ENCODE data around the gene HERPUD2.
"Not testable (repeated sequence)": the region's sequence is repeated elsewhere in the genome, so short reads cannot be mapped to it uniquely, and the experiment has no call there.

Gene HERPUD2

DNA sequence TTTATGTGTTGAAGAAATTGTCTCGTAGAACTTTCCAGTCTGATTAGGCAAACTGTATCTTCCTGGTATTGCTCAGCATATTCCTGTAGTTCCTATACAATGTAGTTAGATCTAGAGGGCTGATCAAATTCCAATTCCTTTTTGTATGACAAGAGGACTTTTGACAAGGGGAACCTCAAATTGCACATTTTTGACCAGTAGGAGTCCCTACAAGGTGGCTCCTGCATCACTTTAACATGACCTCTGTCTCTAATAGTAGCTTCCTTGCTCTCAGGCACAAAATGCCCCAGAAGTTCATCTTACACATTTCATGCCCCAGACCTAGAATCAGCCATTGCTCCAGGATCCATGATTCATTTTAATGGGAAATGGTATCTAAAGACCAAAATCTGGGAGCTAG, 18.7 kb downstream of the HERPUD2 start:
- DNase-seq, result no peak

DNA sequence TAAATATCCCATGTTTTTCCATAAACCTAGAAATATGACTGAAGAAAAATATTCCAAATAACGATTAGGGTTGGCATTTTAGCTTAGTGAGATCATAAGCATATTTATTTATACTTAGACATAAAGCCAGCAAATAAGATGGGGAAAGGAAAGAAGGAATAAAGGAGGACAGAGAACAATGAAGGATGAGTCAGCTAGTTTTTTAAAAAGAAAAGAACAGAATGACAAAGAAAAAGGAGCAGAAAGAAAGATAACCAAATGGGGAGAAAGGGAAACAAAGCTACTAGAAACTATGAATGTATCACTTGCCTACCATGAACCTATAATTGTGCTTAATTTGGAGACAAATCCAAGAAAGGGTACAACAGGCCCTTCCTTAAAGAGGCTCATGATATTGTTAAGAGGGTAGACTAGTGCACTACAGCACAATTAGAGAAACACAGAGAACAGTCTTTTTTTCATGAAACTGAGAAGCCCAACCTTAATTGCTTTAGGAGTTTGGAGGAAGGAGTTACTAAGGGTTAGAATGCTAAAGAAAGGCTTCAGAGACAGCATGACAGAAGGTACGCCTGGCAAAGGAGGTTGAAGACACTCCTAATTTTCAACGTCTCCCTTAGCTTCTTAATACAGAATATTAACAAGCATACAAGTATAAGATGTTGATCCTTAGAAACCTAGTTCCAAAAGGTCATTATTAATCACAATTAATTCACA, 23.9 kb downstream of the HERPUD2 start:
- no peak for DNase-seq

DNA sequence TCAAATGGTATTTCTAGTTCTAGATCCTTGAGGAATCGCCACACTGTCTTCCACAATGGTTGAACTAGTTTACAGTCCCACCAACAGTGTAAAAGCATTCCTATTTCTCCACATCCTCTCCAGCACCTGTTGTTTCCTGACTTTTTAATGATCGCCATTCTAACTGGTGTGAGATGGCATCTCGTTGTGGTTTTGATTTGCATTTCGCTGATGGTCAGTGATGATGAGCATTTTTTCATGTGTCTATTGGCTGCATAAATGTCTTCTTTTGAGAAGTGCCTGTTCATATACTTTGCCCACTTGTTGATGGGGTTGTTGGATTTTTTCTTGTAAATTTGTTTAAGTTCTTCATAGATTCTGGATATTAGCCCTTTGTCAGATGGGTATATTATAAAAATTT, 34.5 kb downstream of the HERPUD2 start:
- not testable (repeated sequence) for DNase-seq

DNA sequence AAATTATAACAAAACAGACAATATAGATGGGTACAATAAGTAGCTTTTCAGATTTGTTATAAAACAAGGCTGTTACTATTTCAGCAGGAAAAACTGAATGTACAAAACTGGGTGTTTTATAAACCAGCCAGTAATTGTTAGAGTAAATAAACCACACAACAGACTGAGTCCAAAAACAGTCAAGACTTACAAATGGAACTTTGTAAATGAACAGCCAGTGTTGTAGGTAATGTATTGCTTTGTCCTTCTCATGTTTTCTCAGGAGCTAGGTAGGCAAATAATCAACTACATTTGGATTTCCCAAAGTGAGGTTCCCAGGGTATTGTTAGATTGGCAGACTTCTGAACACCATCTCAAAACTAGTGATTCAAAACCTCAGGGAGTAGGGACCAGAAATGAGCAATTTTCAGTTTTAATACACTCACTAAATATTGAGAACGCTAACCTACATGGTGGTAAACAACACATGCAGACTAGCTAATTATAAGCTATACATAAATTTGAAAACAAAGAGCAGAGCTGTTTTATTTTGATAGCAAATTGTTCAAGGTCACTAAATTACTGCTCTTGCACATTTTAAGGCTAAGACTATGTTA, 36.2 kb downstream of the HERPUD2 start:
- DNase-seq, result no peak

DNA sequence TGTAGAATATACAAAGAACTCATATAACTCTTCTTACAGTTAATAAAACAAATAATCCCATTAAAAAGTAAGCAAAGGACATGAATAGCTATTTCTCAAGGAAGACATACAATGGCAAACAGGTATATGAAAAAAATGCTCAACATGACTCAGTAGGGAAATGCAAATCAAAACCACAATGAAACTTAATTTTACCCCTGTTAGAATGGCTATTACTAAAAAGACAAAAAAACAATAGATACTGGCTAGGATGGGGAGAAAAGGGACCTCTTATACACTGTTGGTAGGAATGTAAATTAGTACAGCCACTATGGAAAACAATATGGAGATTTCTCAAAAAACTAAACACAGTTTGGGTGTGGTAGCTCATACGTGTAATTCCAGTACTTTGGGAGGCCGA, 37.8 kb downstream of the HERPUD2 start:
- DNase-seq, result peak; percentile 15

DNA sequence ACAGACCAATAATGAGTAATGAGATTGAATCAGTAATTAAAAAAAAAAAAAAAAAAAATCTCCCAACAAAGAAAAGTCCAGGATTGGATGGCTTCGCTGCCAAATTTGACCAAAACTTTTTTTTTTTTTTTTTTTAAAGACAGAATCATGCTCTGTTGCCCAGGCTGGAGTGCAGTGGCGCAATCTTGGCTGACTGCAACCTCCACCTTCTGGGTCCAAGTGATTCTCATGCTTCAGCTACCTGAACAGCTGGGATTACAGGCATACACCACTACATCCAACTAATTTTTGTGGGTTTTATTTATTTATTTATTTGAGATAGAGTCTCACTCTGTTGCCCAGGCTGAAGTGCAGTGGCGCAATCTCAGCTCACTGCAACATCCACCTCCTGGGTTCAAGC, 40.4 kb downstream of the HERPUD2 start:
- not testable (repeated sequence) for DNase-seq

DNA sequence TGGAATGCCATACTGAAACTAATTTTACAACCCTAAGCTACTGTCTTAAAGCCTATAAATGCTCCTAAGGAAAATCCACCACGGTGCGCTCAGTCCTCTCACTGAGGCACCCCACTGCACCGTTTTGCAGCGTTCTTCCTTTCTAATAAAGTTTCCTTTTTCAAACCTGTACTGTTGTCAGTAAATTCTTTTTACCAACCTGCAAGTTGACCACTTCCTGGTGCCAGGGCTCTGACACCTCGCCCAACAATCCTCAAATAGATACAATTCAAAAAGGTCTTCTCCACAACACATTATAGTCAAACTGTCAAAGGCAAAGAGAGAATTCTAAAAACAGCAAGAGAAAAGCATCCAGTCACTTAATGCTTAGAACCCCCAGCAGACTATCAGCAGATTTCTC, 42.8 kb downstream of the HERPUD2 start:
- peak; percentile 17 for DNase-seq

DNA sequence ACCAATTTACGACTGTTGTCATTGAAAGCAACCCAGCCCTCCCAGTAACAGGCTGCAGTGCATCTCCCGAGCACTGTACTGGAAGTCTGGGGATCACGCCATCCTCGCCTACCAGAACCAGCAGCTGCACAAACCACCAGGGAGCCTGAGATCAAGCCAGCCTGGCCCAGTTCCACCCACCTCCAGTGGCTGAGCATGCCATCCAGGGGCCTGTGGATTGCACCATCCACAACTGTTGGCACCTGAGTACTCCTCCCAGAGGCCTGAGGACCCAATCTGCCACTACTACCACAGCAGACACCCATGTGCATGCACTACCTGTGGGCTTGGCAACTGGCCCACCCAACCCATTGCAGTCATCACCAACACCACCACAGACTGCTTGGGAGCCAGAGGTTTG, 44.2 kb downstream of the HERPUD2 start:
- DNase-seq, result no peak

DNA sequence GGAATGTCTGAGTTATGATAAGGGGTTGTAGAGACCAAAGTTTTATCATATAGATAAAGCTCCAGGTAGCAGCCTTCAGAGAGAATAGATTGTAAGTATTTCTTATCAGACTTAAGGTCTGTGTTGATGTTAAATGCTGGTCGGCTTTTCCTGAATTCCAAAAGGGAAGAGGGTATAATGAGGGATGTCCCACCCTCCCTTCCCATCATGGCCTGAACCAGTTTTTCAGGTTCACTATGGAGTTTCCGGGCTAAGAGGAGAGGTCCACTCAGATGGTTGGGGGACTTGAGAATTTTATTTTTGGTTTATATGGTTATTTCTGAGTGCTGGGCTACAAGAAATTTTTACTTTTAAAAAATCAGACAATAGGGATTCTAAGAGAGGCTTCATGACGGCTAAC, 45.2 kb downstream of the HERPUD2 start:
- DNase-seq, result no peak

DNA sequence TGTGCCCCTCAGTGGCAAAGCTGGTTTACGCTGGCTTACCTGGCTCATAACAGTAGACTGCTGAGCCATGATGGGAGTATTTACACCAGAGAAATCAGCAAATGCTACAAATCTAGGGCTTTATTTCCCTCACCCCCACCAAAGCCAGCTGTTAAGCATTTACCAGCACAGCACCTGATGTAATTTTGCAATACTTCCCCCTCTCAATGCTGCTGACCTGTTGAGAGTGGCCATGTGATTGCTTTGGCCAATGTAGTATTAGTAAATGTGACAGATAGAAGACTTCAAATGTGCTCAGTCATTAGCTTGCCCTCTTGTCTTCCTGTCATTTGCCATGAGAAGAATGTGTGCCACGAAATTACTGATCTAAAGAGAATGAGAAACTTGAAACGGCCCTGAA, 46.6 kb downstream of the HERPUD2 start:
- DNase-seq, result no peak

DNA sequence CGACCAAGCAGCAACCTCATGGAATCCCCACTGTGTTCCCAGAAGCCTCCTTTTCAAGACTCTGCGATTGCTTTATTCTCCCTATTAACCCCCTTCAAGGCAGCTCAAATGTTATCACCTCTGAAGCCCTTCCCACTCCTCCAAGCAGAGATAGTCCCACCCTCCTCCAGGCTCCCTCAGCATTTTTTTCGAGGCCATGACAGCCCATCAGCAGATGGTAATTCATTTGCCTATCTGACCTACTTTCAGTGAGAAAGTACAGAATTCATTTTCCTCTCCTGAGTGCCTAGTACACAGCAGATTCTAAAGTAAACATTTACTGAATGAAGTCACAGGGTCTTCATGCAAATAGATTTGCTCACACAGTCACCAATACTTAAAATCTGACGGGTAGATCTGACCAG, 47.8 kb downstream of the HERPUD2 start:
- DNase-seq, result no peak

DNA sequence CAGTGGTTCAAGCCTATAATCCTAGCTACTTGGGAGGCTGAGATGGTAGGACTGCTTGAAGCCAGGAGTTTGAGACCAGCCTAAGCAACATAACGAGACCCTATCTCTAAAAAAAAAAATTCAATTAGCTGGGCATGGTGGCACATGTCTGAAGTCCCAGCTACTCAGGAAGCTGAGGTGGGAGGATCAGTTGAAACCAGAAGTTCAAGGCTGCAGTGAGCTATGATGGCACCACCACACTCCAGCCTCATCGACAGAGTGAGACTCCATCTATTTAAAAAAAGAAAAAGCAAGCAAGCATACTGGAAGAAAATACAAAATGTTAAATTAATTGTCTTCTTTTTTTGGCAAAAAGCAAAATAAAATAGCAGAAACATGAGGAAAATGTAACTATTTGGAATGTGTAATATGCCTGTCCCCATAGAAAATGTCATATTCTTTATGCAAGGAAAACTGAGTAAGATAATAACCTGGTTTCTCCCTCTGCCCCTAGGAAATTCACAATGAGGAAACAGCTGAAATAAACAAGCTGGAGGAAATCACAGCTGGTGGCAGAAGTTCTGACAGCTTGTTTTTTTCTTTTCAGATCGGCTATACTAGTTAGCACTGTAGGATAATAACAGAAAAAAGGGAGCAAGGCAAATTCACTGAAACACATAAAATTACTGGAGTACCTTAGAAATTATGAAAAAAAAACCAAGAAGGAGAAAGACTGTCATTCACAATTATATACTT, 48.5 kb downstream of the HERPUD2 start:
- no peak for DNase-seq

DNA sequence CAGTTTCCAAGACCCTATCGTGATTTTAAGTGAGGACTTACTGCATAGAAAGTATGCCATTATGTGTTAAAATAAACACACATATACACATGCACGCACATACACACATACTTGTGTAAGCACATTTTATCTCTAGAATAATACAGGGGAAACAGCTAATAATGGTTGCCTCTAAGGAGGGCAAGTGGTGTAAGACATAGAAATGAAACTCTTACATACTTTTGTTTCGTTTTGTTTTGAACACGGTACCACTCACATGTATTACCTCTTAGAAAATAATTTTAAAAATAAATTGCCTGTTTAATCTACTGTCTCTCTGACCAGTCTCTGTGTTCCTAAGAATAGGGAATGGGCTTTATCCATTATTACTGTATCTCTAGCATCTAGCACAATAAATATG, 49.2 kb downstream of the HERPUD2 start:
- DNase-seq, result no peak

DNA sequence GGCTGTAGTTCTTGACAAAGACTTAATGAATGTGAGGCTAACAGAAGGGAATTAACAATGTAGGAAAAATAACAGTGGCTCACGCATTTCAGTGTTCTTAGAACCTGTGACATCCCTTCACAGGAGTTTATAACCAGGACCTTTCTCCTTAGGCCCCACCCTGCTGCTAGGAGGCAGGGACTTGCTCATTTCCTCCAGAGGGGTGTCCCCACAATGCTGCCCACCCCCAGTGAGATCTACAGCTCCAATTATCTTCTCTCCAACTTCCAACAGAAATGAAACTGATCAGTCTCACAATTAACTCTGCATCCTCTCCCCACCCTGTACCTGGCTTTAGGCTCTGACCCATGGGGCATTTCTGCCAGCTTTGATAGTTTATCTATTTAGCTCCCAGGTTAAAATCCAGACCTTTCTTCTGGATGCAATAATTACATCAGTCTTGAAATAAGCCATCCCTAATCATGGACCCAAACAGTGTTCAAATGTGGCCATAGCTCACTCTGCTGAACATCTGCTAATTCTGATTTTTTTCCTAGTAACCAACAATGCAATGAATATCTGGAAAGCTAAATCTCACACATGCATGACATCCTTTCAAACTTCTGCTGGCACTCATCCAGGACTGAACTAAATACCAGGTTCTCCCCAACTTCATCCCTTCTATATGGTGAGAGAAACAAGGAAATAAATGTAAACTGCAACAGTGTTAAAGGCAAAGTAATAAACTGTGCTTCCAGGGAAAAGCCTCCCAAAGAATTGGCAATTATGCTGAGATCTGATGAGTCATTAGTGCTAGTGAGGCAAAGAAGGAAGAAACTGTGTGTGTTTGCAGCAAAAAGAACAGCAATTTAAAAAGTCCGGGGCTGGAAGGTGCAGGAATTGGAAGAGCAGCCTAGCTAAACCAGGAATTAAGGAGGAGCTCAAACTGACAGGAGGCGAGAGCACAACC, 64.6 kb downstream of the HERPUD2 start:
- no peak for DNase-seq

DNA sequence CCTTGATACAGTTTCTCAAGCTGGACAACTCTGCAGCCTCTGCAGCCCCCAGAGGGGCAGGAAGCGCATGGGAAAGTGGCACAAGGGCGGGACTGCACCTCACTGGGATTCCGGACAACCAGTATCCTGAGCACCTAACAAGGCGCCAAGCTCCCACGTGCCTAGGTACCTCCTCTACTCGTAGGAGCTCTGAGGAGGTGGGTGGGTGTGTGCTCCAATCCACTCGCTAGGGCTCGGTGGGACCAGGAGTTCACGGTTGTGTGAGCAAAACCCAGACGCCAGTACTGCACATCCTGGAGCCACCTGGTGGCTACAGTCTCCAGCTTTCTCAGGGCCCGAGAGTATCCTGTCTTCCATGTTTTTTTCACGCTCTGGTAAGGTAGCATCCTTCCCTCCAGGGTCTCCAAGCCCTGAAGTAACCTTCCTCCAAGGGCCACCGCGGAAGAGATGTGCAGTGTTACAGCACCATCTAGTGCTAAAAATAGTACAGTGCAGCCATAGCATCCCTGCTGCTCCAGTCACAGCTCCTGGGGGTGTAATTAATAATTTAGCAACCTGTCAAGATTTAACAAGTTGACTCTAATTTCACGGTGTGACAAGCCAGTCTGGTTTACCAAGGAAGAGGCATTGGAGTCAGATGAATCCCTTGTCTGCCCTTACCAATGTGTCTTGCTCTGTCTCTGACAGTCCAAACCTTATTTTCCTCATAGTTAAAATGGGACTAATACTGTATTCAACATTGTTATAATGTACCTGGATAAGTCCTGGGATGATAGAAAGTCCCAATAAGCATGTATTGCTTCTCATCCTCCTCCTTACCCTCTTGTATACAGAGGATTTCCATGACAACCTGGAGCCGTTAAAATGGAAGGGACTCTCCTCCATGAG, 70.4 kb downstream of the HERPUD2 start:
- DNase-seq, result peak; percentile 43

DNA sequence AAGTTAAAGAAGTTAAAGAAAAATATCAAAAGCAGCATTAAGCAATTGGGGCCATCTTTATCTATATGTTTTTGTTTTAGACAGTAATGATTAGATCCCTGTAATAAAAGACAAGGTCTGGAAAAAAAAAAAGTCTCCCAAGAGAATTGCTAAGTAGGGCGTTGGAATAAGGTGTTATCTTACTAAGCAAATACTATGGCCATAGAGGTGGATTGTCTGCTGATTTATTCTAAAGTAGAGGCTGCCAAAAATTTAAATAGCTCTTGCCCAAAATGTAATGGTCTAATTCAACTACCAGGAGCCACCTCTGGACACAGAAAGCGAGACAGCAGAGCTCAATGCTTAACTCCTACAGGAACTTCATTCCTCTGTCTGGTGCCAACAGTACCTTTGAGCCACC, 71.6 kb downstream of the HERPUD2 start:
- DNase-seq, result no peak

DNA sequence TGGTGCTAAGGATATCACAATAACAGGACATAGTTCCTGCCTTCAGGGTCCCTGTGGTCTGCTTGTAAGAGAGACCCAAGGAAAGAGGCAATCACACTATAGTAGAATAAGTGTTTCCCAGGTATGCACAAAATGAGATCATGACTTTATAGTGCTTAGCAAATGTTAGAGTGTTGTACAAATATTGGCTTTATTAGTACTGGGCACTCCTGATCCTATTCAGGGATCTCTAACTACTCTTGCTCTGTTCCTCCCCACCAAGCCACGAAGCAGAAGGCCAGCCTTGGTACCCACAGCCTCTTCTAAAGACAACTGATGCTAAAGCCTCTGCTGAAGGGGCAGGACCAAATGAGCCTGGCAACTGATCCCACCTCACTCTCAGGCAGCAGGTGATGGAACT, 75.1 kb downstream of the HERPUD2 start:
- no peak for DNase-seq

DNA sequence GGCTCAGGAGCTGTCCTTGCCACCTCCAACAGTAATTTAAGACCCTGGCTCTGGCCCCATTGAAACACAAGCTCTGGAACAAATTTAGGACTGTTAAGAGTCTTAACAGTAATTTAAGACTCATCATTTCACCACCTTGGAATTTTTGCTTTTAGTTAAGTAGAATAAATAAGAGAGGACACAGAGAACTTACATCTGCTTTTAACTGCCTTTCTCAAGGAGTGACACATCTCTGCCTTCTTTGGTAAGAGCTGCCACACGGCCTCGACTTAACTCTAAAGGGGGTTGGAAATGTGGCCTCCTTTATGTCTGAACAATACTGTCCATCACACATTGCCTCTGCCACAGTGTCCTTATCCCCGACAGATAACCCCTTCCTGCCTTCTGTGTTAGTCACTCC, 77.9 kb downstream of the HERPUD2 start:
- DNase-seq, result no peak

DNA sequence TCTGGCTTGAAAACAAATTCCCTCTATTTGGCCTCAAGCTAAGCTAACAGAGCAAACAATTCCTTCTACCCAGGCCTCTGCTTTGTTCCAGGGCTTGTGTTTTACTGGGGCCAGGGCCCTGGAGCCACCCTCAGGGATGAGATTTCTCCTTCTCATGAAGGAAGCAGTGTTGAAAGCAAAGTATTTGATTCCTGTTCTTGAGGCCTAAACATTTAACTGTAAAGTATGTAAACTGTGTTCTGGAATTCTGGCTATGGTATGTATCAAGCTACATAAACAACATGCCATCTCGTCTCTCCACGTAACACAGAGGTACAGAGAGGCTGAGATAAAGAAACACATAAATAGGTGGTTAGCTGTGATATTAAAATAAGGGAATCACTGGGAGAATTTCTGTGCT, 81.8 kb downstream of the HERPUD2 start:
- no peak for DNase-seq

DNA sequence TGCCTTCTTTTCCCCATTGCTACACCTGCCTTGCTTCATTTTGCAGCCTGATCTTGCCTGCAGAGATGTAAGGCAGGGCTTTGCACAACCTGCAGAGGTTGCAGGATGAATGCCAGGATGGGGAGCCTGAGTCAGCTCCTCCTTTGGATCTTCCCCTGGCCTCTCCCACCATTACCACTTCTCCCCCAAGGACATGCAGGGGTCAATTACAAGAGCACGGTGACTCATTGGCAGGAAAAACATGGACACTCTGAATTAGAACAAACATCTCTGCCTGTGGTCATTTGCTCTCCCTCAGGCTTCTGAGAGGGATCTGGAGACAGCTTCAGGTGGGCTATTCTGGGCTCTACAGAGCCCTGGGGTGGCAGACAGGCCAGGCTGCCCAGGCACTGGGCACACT, 89.2 kb downstream of the HERPUD2 start:
- no peak for DNase-seq

DNA sequence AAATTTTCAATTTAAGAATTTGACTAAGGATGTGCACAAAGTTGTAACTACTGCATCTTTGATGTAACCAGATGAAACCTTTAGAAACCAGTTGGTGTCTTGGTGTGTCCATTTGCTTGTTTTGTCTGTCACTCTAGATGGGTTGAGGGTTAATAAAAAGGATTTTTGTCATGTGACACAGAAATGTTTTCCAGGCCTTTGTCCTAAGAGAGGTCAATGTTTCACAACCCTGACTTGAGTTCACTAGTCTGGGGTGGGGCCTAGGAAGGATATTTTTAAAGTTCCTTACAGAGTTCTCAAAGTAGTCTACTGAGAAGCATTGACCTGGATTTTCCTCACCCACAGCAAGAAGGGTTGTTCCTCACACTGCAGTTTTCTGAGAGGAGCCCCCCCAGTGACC, 90.3 kb downstream of the HERPUD2 start:
- no peak for DNase-seq

DNA sequence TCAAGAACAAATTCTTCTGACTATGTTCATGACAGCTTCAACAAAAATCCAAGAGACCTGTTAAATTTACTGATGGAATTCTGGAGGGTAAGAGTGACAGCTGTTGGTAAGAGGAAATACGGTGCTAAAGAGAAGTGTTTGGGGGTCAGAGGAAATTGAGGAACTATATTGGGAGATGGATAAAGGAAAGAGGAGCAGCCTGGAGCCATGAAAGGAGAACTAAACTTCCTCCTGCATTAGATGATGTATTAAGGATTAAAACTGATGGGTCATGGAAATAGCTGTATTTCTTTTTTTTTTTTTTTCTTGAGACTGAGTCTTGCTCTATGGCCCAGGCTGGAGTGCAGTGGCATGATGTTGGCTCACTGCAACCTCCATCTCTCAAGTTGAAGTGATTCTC, 95.3 kb downstream of the HERPUD2 start:
- DNase-seq, result no peak
